GM10847 (cell line): ENCODE results near the gene FARS2.

Experiments
- POLR2A ChIP-seq: IDR thresholded peaks from 2 replicates; pipeline ENCODE4 v1.6.1; 2011; ENCODE audit not compliant: insufficient read length; ENCODE audit errors: extremely low read depth

Gene FARS2

GRCh38 chr6:5619249-5619648, 357.9 kb downstream of the FARS2 start:
- no peak for TF ChIP-seq POLR2A

- TF ChIP-seq POLR2A: no peak
These were observed 361.1 kb downstream of the FARS2 start for GRCh38 chr6:5622276-5623005.

GRCh38 chr6:5623769-5624168, 362.5 kb downstream of the FARS2 start:
- no peak for TF ChIP-seq POLR2A

- TF ChIP-seq POLR2A: no peak
These were observed 362.9 kb downstream of the FARS2 start for GRCh38 chr6:5624256-5624655.

GRCh38 chr6:5626727-5627426, 365.6 kb downstream of the FARS2 start:
- no peak for TF ChIP-seq POLR2A

GRCh38 chr6:5630636-5631035, 369.3 kb downstream of the FARS2 start:
- TF ChIP-seq POLR2A: no peak

GRCh38 chr6:5632348-5632935, 371.1 kb downstream of the FARS2 start:
- no peak for TF ChIP-seq POLR2A

- no peak for TF ChIP-seq POLR2A
These were observed 373.2 kb downstream of the FARS2 start for GRCh38 chr6:5634525-5634924.

- no peak for TF ChIP-seq POLR2A
These were observed 375.1 kb downstream of the FARS2 start for GRCh38 chr6:5636210-5637030.

- TF ChIP-seq POLR2A: no peak
These were observed 376.4 kb downstream of the FARS2 start for GRCh38 chr6:5637714-5638113.

- no peak for TF ChIP-seq POLR2A
These were observed 377.4 kb downstream of the FARS2 start for GRCh38 chr6:5638666-5639065.

GRCh38 chr6:5639193-5639592, 377.9 kb downstream of the FARS2 start:
- no peak for TF ChIP-seq POLR2A

GRCh38 chr6:5640614-5641013, 379.3 kb downstream of the FARS2 start:
- no peak for TF ChIP-seq POLR2A

GRCh38 chr6:5644523-5645185, 383.3 kb downstream of the FARS2 start:
- TF ChIP-seq POLR2A: no peak
